GM12875 (cell line): Measurements from ENCODE around the gene DDX52.
A peak's percentile ranks its signal among the peaks of the same experiment; 100 is the strongest.

Experiments used
- H3K4me3 ChIP-seq: one replicate; pipeline ENCODE4 v1.5.1; 2011; ENCODE audit warnings: low read depth, low read length, control low read depth
- CTCF ChIP-seq: IDR thresholded peaks from 2 replicates; pipeline ENCODE4 v1.5.1; 2011; ENCODE audit warnings: low read depth, mild to moderate bottlenecking, control low read depth, inconsistent platforms, low read length, moderate library complexity, borderline replicate concordance; ENCODE audit not compliant: insufficient read depth

DDX52 gene

GRCh38 chr17:37607637-37608331, 35.5 kb downstream of the DDX52 start:
- peak overlapping the region; percentile 98 for H3K4me3 ChIP-seq
- no peak for TF ChIP-seq CTCF

- no peak overlapping the region for H3K4me3 ChIP-seq
- TF ChIP-seq CTCF: no peak
These were observed 37.3 kb downstream of the DDX52 start for GRCh38 chr17:37605813-37606505.

- no peak overlapping the region for H3K4me3 ChIP-seq
These were observed 38.2 kb downstream of the DDX52 start for GRCh38 chr17:37605081-37605480.

GRCh38 chr17:37604556-37604955, 38.7 kb downstream of the DDX52 start:
- TF ChIP-seq CTCF: no peak
- H3K4me3 ChIP-seq: no peak overlapping the region

More at GRCh38 chr17:37605081-37605480, 38.2 kb downstream of the DDX52 start:
- no peak for TF ChIP-seq CTCF

GRCh38 chr17:37598145-37598544, 45.1 kb downstream of the DDX52 start:
- H3K4me3 ChIP-seq: no peak overlapping the region
- TF ChIP-seq CTCF: no peak

- no peak for TF ChIP-seq CTCF
These were observed 51.0 kb downstream of the DDX52 start for GRCh38 chr17:37592291-37592690.

GRCh38 chr17:37585066-37585465, 58.2 kb downstream of the DDX52 start:
- TF ChIP-seq CTCF: no peak
- H3K4me3 ChIP-seq: no peak overlapping the region

More at GRCh38 chr17:37592291-37592690, 51.0 kb downstream of the DDX52 start:
- no peak overlapping the region for H3K4me3 ChIP-seq
